ENCODE data around the gene GPR137B.
"Not testable (repeated sequence)": the region's sequence is repeated elsewhere in the genome, so short reads cannot be mapped to it uniquely, and the experiment has no call there.

GPR137B gene, protein sequence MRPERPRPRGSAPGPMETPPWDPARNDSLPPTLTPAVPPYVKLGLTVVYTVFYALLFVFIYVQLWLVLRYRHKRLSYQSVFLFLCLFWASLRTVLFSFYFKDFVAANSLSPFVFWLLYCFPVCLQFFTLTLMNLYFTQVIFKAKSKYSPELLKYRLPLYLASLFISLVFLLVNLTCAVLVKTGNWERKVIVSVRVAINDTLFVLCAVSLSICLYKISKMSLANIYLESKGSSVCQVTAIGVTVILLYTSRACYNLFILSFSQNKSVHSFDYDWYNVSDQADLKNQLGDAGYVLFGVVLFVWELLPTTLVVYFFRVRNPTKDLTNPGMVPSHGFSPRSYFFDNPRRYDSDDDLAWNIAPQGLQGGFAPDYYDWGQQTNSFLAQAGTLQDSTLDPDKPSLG

DNA sequence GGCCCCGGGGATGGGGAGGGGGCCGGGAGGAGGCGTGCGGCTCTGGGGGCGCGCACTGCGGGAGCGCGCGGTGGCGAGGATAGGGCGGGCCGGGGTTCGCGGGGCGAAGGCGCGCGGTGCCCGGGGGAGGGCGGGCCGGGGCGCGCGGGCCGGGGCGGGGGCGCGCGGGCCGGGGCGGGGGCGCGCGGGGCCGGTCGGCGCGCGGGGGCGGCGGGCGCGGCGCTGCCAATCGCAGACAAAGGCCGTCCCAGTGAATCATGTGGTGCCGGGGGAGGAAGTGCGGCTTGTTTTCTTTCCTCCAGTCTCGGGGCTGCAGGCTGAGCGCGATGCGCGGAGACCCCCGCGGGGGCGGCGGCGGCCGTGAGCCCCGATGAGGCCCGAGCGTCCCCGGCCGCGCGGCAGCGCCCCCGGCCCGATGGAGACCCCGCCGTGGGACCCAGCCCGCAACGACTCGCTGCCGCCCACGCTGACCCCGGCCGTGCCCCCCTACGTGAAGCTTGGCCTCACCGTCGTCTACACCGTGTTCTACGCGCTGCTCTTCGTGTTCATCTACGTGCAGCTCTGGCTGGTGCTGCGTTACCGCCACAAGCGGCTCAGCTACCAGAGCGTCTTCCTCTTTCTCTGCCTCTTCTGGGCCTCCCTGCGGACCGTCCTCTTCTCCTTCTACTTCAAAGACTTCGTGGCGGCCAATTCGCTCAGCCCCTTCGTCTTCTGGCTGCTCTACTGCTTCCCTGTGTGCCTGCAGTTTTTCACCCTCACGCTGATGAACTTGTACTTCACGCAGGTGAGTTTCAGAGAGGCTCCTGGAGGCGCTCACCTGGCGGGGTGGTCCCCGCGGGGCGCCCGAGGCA, at the start of gene GPR137B:
Gene GPR137B (plus strand): TSS at position 287 of the 851 bp plus-strand sequence. CDS start 84 bp downstream, at position 371.
- peak; percentile 70 to 72 for ATAC-seq

DNA sequence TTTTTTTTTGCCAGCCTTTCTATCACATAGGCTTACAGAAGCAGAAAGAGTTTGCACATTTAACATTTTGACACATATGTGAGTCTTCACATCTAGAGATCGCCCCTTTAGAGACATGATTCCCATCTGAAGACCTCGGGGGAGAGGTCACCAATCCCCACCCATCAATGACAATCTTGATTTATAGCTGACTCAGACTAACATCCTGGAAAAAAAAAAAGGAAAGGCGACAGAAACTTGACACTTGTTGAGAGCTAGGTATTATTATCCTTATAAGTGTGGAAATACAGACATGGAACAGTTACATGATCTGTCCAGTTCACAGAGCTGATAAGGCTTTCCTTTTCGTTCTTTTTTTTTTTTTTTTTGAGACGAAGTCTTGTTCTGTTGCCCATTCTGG, 49.4 kb upstream of the GPR137B start:
- no peak for ATAC-seq

DNA sequence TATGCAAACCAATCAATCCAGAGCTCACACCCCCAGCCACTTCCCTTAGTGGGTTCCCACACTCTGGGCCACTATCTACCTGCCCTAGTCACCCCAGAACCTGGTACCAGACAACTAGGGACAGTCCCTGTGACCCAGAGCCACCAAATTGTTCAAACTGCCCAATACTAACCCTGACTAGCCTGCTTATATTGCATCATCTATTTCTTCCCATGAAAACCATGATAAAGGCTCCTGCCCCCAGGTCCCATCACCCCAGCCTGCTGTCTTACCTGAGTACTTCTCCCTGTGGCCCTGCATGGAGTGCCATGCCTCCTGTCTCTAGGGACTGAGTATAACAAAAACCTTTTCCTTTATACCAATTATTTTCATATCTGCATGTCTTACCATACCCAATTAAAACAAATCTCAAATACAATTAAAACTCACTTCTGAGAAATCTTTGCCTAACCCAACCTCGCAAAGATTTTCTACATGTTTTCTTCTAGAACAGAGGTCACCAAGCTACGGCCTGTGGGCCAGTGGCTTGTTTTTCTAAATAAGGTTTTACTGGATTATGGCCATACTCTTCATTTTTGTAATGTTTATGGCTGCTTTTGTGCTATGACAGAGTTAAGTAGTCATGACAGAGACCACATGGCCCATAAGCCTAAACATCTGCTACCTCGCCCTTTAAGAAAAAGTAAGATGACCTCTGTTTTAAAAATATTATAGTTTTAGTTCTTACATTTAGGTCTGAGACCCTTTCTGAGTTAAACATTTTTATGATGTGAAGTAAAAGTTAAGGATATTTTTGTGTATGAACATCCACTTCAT, 46.4 kb upstream of the GPR137B start:
- ATAC-seq: no peak

DNA sequence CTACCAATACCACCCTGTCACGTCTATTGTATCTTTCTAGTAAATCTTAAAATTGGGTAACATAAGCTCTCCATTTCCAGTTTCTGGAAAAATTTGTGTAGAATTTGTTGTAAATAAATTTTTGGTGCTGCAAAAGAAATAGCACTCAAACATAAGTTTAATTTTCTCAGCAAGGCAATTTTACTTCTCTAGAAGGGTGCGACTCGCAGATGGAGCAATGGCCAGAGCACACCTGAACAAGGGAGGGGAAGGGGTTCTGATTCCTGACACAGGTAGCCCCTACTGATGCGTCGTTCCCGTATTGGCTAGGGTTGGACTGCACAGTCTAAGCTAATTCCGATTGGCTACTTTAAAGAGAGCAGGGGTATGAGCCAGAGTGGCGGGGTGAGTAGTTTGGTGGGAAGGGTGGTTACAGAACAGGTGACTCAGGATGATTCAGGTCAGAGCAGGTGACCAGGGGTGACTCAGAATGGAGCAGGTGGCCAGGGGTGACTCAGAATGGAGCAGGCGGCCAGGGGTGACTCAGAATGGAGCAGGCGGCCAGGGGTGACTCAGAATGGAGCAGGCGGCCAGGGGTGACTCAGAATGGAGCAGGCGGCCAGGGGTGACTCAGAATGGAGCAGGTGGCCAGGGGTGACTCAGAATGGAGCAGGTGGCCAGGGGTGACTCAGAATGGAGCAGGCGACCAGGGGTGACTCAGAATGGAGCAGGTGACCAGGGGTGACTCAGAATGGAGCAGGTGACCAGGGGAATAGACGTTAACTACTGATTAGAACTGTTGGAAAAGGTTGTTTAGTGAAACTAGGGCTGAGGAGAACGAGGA, 45.5 kb upstream of the GPR137B start:
- not testable (repeated sequence) for ATAC-seq

DNA sequence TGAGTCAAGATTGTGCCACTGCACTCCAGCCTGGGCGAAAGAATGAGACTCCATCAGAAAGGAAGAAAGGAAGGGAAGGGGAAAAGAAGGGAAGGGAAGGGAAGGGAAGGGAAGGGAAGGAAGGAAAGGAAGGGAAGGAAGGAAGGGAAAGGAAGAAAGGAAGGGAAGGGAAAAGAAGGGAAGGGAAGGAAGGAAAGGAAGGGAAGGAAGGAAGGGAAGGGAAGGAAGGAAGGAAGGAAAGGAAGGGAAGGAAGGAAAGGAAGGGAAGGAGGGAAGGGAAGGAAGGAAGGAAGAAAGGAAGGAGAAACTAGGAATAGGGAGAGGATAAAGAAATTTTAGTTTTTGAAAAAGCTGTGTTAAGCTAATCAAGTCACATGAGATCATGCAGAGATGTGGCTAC, 44.1 kb upstream of the GPR137B start:
- ATAC-seq: no peak

DNA sequence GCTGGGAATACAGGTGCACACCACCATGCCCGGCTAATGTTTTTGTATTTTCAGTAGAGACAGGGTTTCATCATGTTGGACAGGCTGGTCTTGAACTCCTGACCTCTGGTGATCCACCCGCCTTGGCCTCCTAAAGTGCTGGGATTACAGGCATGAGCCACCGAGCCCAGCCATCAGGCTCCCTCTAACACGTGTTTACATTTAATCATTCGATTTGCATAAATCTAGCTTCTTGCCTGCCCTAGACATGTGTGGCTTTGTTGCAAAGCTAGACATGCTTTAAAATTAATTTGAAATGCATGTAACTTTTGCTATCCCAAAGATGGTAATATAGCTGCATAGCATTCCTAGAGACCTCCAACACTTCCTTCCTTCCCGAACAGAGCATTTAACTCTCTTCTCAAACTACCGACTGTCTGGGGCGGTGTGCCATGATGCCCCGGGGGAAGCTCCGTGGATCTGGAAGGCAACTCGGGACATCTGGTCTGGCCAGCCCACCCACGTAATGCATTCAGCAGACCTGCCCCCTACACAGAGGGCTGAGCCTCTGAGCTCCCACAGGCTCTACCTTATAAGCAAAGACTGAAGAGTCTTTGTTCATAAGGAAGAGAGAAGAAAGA, 42.9 kb upstream of the GPR137B start:
- ATAC-seq: no peak

DNA sequence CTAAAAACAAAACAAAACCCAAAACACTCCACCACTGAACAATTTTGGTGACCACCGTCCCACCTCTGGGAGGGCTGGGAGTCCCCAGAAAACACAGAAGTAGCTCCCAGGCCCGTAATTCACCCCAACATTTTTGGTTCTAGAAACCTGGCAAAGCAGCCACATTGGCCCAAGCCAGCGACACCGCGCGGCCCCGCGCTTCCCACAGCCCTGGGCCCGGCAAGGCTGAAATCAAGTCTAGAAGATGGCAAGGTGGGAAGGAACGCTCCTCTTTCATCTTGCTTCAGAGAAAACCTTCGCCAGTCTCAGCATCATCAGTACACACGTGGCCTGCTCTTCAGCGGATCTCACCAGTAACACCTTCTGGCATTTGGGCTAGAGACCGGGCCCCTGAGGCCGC, 41.5 kb upstream of the GPR137B start:
- no peak for ATAC-seq

DNA sequence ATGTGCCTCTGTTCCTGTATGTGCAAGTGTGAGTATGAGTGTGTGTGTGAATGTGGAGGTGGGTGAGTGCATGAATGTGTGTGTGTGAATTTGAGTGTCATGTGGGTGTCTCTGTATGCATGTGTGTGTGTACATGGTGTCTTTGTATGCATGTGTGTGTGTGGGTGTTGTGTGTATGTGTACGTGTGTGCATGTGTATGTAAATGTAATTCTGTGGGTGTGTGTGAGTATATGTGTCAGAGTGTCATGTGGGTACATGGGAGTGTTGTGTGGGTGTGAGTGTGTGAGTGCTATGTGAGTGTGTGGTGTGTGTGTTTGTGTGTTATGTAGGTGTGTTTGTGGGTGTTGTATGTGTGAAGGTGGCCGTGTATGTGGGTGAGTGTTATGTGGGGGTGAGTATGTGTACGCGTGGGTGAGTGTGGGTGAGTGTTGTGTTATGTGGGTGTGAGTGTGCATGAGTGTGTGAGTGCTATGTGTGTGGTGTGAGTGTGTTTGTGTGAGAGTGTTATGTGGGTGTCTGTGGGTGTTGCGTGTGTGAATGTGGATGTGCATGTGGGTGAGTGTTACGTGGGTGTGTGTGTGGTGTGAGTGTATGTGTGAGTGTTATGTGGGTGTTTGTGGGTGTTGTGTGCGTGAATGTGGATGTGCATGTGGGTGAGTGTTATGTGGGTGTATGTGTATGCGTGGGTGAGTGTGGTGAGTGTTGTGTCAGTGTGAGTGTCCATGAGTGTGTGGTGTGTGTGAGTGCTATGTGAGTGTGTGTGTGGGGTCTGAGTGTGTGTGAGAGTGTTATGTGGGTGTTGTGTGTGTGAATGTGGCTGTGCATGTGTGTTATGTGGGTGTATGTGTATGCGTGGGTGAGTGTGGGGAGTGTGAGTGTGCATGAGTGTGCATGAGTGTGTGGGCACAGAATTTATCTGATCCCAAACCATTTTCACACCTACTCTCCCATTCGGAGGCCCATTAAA, 40.8 kb upstream of the GPR137B start:
- ATAC-seq: no peak

DNA sequence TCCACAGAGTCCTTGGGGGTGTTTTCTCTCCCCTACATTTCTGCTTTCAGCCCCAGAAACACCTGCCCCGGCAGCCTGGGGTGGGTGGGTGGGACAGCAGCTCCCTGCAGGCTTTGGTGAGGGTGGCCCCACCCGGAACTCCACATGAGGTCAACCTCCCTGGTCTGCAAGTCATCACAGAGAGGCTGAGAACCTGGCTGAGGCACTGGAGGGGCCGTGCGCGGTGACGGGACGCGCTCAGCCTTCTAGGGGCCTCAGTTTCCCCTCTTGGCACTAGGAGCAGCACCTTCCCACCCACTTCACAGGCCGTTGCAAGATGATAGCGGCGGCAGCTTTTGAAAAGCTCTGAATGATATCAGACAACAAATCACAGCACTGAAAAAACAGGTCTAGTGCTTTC, 39.7 kb upstream of the GPR137B start:
- no peak for ATAC-seq

DNA sequence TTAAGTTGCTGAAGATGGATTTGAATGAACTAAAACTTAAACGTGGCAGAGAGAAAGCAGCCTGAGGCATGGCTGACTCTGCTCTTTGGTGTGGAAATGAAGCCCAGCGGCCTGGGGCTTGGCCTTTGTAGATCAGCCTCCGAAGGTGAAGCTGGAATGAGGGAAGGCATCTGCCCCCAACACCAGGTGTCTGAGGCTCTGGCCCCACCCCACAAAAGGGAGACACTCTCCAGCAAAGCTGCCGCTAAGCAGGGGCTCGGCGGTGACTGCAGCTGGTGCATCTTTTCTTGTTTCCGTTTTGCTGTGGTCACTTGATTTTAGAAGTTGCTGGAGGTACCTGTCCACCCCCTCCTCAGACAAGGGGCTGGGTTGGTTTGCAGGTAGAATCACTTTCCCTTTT, 39.3 kb upstream of the GPR137B start:
- no peak for ATAC-seq

DNA sequence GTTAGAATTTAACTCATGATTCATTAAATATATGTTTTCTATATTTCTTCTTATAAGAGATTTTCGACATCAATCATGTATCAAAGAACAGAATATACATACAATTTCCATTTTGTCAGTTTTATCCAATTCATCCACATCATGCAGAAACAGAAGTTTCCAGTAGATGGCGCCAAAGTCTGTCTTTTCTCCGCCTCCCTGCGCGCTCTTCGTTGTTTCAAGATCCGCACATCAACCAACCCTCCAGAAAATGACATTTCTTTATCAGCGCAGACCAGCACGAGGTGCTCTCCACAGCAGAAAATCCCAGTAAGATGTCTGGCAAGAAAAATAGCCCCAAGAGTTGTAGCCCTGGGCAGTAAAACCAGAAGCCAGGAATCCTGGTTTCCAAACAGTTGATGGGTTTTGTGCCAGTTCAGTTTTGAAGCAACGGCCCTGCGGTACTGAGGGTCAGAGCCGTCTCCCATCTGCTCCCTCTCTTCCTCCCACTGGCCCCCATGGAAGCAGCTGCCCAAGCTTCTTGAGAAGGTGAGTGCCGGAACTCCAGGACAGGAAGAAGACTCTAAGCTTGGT, 38.6 kb upstream of the GPR137B start:
- ATAC-seq: no peak

DNA sequence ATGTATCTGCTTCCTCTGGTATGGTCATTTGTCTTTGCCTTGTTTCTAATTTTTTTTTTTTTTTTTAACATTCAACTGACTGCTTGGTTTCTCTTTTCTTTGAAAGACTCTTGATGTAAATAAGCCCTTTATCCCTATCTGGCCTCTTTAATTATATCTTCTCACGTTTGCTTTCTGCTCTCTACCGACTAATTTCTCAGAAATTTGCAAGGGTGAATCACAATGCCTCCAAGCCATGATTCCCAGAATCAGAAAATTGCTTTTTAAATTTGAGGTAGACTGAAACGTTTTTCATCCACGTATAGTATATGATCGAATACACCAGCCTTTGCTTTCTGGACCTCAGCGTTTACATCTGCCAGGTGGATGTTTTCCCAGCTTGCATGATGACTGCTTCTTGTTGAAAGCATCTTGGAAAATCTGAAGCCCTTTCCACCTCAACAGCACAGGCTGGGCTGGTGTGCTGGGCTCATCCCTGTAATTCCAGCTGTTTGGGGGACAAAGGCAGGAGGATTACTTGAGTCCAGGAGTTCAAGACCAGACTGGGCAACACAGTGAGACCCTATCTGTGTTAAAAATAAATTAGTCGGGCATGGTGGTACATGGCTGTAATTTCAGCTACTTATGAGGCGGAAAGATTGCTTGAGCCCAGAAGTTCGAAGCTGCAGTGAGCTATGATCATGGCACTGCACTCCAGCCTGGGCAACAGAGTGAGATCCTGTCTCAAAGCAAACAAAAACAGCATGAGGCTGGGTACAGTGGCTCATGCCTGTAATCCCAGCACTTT, 35.0 kb upstream of the GPR137B start:
- peak in 1 of 2 donors; percentile 31 for ATAC-seq

DNA sequence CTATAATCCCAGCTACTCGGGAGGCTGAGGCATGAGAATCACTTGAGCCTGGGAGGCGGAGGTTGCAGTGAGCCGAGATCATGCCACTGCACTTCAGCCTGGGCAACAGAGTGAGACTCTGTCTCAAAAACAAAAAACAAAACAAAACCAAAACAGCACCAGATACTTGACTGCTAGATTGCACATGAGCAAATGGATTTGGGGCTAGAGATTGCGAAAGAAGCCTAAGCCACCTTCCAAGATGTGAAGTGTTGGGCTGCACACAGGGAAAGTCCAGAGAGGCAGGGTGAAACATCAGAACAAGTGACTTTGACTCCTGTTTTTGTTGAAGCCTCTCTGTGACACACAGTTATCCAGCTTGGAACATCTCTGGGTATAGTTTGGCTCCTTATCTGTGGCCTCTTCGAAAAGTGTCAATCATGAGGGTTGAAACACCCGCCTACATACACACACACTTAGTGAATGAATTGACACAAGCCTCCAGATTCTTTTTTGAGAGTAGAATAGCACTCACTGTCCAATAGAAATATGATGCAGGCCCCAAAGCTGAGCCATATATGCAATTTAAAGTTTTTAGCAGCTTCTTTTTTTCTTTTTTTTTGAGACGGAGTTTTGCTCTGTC, 34.2 kb upstream of the GPR137B start:
- ATAC-seq: no peak

DNA sequence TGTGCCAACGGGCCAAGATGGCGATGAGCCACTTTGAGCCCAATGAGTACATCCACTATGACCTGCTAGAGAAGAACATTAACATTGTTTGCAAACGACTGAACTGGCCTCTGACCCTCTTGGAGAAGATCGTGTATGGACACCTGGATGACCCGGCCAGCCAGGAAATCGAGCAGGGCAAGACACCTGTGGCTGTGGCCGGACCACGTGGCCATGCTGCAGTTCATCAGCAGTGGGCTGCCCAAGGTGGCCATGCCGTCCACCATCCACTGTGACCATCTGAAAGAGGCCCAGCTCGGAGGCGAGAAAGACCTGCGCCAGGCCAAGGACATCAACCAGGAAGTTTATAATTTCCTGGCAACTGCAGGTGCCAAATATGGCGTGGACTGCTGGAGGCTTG, 32.2 kb upstream of the GPR137B start:
- ATAC-seq: no peak

DNA sequence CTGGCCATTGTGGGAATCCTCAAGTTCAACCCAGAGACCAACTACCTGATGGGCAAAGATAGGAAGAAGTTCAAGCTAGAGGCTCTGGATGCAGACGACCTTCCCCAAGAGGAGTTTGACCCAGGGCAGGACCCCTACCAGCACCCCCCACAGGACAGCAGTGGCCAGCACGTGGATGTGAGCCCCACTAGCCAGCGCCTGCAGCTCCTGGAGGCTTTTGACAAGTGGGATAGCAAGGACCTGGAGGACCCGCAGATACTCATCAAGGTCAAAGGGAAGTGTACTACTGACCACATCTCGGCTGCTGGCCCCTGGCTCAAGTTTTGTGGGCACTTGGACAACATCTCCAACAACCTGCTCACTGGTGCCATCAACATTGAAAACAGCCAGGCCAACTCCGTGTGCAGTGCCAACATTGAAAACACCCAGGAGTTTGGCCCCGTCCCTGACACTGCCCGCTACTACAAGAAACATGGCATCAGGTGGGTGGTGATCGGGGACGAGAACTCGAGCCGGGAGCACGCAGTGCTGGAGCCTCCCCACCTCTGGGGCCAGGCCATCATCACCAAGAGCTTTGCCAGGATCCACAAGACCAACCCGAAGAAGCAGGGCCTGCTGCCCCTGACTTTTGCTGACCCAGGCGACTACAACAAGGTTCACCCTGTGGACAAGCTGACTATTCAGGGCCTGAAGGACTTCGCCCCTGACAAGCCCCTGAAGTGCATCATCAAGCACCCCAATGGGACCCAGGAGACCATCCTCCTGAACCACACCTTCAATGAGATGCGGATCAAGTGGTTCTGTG, 30.6 kb upstream of the GPR137B start:
- no peak for ATAC-seq

DNA sequence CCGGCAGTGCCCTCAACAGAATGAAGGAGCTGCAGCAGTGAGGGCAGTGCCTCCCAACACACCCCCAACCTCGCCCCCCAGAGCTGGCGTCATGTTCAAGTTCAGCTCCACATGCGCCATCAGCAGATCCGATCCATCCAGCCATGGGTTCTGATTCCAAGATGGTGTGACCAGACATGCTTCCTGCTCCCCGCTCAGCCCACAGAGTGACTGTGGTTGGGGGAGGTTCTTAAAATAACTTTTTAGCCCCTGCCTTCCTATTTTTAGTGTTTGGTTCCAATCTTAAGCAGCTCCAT, 30.1 kb upstream of the GPR137B start:
- no peak for ATAC-seq

DNA sequence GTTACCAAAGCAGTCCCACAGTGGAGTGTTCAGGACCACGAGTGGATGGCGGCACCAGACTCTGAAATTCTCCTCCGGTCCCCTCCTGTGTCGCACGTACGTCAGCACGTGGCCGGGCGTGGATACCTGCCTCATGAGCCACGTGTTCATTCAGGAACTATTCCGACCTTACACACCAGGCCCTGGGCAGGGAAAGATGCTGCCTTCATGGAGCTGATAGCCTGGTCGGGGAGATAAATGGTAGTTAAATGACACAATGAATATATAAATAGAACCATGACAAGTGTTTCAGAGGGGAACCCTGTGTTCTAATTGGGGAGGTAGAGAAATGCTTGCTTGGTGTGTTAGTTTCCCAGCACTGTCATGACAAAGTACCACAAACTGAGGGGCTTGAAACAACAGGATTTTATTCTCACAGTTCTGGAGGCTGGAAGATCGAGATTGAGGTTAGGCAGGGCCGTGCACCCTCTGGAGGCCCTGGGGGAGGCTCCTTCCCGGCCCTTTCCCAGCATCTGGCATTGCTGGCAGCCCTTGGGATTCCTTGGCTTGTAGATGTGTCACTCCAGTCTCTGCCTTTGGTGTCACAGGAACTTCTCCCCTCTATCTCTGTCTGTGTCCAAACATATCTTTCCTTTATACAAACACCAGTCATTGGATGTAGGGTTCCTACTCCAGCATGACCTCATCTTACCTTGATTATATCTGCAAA, 28.9 kb upstream of the GPR137B start:
- ATAC-seq: no peak

Measured in activated CD4-positive, CD25-positive, alpha-beta regulatory T cell treated with anti-CD3 and anti-CD28 coated beads, Interleukin-2, amount 50 U/mL, for 24 hours (primary cell).